HL-60/S4 (cell line): ENCODE results near the gene MED15.
"Not testable (repeated sequence)": the region's sequence is repeated elsewhere in the genome, so short reads cannot be mapped to it uniquely, and the experiment has no call there.

Experiments
- in situ Hi-C: fragments of 300-500 bp; cut with MboI; formaldehyde crosslinking; loops from 2 replicates; pipeline ENCODE4 v1.14.3; 2022; ENCODE audit warnings: low sequenced_read_pairs

The MED15 gene

DNA sequence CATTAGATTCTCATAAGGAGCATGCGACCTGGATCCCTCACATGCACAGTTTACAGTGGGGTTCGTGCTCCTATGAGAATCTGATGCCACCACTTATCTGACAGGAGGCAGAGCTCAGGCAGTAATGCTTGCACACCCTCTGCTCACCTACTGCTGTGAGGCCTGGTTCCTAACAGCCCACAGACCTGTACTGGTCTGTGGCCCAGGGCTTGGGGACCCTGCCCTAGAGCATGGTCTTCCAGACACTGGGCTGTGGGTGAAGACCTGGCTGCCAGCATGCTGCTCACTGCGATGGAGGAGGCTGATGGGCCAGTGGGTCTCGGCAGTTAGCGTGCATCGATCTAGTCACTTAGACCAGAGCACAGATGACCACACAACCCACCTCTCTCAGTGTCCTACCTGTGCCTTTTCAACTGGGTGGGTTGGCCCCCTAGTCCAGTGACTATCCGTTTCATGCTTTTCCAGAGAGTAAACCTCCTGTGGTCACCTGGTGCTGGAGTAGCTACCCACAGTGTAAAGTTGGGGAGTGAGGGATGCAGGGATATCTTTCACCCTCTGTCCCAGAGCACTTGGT lies 21.1 kb downstream of the MED15 start:
- in situ Hi-C loops = no loop called here

- in situ Hi-C loops = no loop called here
Observed at GRCh38 chr22:20530368-20531153, 23.2 kb downstream of the MED15 start.

DNA sequence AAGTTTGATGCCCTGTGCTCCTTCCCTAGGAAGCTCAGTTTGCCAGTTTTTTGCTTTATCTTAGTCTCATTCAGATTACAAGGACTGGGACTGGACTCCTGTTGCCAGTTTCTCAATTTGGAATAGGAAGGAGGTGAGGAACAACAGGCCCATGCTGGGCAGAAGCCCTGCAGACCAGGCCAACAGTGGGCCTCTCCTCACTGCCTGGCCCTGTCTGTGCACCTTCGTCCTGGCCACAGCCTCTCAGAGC lies 23.7 kb downstream of the MED15 start:
- in situ Hi-C loops = no loop called here

GRCh38 chr22:20531404-20532201 lies 24.2 kb downstream of the MED15 start:
- in situ Hi-C loops = no loop called here

GRCh38 chr22:20532256-20532993 lies 25.0 kb downstream of the MED15 start:
- in situ Hi-C loops = no loop called here

- in situ Hi-C loops = no loop called here
Observed at GRCh38 chr22:20533095-20533878, 25.9 kb downstream of the MED15 start.

DNA sequence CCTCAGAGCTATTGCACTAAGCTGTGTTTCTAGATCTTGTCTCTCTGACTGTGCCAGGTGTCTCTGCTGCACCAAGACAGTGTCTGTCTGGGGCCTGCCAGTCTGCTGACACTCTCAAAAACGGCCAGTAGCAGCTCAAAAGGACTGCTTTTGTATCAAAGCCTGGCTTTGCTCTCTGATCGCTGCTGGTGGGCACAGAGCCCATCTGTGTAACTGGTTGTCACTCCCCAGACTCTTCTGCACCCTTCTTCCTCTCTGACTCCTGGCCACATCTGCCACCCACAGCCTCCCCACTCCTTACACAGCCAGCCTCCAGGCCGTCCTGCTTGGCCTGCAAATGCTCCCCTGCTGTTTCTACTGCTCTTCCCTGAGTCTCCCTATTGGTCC lies 26.5 kb downstream of the MED15 start:
- in situ Hi-C loops = no loop called here

- in situ Hi-C loops = no loop called here
Observed at GRCh38 chr22:20536590-20537324, 29.3 kb downstream of the MED15 start.

GRCh38 chr22:20537325-20537756 lies 29.9 kb downstream of the MED15 start:
- in situ Hi-C loops = no loop called here

GRCh38 chr22:20537983-20538382 lies 30.6 kb downstream of the MED15 start:
- in situ Hi-C loops = no loop called here

- in situ Hi-C loops = not testable (repeated sequence)
Observed at GRCh38 chr22:20538875-20539274, 31.5 kb downstream of the MED15 start.

DNA sequence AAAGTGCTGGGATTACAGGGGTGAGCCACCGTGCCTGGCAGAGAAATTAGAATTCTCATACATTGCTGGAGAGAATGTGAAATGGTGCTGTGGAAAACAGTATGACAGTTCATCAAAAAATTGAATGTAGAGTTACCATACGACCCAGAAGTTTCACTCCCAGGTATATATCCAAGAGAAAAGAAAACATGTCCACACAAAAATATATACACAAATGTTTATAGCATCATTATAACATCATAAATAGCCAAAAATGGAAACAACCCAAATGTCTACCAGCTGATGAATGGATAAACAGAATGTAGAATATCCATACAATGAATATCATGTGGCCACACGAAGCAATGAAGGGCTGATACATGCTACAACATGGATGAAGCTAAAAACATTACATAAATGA lies 34.6 kb downstream of the MED15 start:
- in situ Hi-C loops = no loop called here

DNA sequence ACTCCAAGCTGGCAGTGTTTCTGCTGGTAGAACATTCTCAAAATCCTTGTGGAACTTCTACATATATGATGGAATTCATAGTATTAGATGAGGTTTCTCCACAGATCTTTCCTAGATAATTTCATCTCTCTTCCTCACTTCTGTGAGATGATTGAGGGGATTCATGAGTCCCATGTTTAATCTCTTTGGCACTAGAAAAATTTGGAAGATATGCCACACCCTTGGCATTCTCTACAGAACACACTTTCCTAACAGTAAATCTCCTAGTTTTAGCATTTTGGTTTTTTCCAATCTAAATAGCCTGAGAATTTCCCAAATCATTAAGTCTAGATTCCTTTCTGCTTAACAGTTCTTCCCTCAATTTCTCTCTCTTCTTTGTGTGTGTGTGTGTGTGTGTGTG lies 35.3 kb downstream of the MED15 start:
- in situ Hi-C loops = no loop called here

- in situ Hi-C loops = not testable (repeated sequence)
Observed at GRCh38 chr22:20545318-20545634, 37.9 kb downstream of the MED15 start.

DNA sequence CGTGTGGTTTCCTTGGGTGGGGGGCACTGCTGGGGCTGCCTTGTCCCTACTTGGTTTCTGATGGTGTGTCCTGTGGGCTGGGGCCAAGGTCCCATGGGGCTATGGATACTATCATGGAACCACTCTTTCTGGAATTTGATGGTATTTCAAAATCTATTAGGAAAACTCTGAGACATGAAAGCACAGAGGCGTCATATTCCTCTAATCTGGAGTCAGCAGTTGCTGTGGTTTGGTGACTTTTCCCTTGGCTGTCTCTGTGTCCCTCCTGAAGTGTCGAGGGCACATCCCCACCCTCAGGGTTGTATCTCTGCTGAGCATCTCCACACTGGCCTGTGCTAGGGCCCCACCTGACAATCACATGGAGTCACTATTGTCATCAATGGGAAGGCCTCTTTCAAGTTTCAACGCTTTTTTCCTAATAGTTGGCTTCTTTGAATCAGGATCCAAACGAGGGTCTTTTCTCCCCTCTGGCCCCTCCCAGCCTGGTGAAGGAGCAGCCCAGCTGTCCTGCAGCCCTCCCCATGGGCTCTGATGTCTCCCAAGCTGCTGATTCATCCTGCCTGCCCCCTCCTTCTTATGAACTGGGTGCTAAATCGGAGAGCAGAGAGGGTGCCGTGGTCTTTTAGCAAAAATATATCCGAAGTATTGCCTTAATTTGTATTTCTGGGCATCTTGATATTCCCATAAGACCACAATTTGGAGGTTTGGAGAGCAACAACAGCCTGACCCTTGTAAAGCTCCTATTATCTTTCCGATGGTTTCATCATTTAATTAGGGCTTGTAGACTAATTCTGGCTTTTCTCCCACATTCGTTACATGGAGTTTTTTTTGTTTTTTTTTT lies 38.5 kb downstream of the MED15 start:
- in situ Hi-C loops = no loop called here

GRCh38 chr22:20546541-20546950 lies 39.1 kb downstream of the MED15 start:
- in situ Hi-C loops = no loop called here

GRCh38 chr22:20547029-20547428 lies 39.6 kb downstream of the MED15 start:
- in situ Hi-C loops = no loop called here

GRCh38 chr22:20548806-20549205 lies 41.4 kb downstream of the MED15 start:
- in situ Hi-C loops = no loop called here

DNA sequence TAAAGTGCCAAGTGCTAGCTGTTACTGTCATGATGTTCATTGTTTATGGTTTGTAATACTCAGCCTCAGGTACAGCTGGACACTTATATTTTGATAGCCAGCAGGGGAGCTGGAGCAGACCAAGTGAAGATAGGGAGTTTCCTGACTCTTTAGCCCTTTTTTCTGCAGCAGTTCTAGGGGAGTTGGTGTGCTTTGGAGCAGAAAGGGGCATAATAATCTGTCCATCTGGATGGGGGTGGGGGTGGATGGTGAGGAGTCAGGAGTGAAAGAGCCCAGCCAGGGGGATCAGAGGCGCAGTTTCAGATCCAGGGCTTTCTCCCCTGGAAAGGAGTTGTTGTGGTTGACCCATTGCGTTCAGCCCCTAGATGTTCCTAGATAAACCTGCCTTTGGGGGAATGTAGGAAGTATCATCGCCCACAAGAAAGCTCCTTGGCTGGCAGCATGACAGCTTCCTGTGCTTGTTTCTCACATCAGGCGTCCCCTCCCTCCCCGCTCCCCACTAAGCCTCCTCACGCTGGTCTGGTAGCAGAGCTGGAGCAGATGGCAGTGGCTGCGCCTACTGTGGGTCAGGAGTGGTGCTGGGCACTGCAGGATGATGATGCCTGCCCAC lies 41.9 kb downstream of the MED15 start:
- in situ Hi-C loops = no loop called here
